HepG2 (cell line): ENCODE measurements around the gene ATP6V1C2. TPM values are rescaled to one million over a fixed set of nuclear protein-coding genes. Genes with fewer than 3 reads are reported as not detected.

ENCODE experiments used
- ATAC-seq: fragments of 200-7000 bp; cut with Tn5 transposase; 3 replicates; pipeline ENCODE4 v1.9.1; 2020; ENCODE audit warnings: mild to moderate bottlenecking, moderate library complexity
- BruUV-seq: library from RNA; stranded (reverse); fragments of 400-500 nt; replicated peaks from 2 replicates; lab custom pipeline; 2021; lab: Mats Ljungman, UMichigan
- CTCF ChIA-PET: fragments of 300-600 bp; formaldehyde crosslinking; extraction: SDS; loops from one replicate; lab custom pipeline; 2021; ENCODE audit warnings: low total read pairs, inconsistent platforms, low intra/inter-chr PET ratio; lab: Yijun Ruan, JAX
- POLR2A ChIA-PET: fragments of 350-600 bp; sonication (Branson Sonifier 250); formaldehyde crosslinking; loops from one replicate; lab custom pipeline; 2020; ENCODE audit warnings: antibody characterized with exemption, inconsistent platforms; lab: Yijun Ruan, JAX
- DNase-seq: peaks from one replicate; pipeline ENCODE4 v3.0.0-alpha.2; 2015; ENCODE audit warnings: low spot score
- FAIRE-seq: peaks from 3 replicates; lab custom pipeline; 2011; peaks lifted over from hg19 to GRCh38; lab: Jason Lieb, UNC
- H2AFZ ChIP-seq: one replicate; pipeline ENCODE4 v1.6.1; 2011; ENCODE audit warnings: low read length, inconsistent platforms
- H3K27ac ChIP-seq: fragments of 300-600 bp; 3 replicates; pipeline ENCODE4 v1.8.0; 2011; ENCODE audit warnings: mixed run types, mild to moderate bottlenecking, mixed read lengths, low read length, inconsistent platforms; ENCODE audit not compliant: insufficient read depth; ENCODE audit errors: extremely low read length
- H3K27me3 ChIP-seq, 2 experiments: fragments of 200-600 bp in 1 of 2; 2 replicates in 1 of 2; 3 replicates in 1 of 2; pipeline versions ENCODE4 v1.6.0 to v1.8.0; 2011; ENCODE audit warnings: low read length in 2 of 2, mild to moderate bottlenecking in 2 of 2, moderate library complexity in 2 of 2, inconsistent platforms in 1 of 2; ENCODE audit not compliant: insufficient read depth in 2 of 2, control insufficient read depth in 1 of 2
- H3K36me3 ChIP-seq, 2 experiments: fragments of 200-600 bp in 1 of 2; replicated peaks in 1 of 2; 2 replicates in 1 of 2; 3 replicates in 1 of 2; pipeline versions ENCODE4 v1.5.1 to v1.8.0; 2011; ENCODE audit warnings: low read length in 2 of 2, inconsistent platforms in 1 of 2; ENCODE audit not compliant: insufficient read depth in 2 of 2, control insufficient read depth in 1 of 2
- H3K4me1 ChIP-seq: 2 replicates; pipeline ENCODE4 v1.5.1; 2012; ENCODE audit warnings: low read length, inconsistent platforms; ENCODE audit not compliant: insufficient read depth
- H3K4me2 ChIP-seq: 2 replicates; pipeline ENCODE4 v1.6.0; 2011; ENCODE audit warnings: low read depth, low read length, inconsistent platforms
- H3K4me3 ChIP-seq, 3 experiments: fragments of 200-600 bp in 1 of 3; sonication (generic), shearing (Covaris generic) in 1 of 3; replicated peaks in 1 of 3; 2 replicates each; pipeline ENCODE4 v1.5.1; 2011 to 2016; ENCODE audit warnings: low read length in 3 of 3, inconsistent platforms in 2 of 3, low read depth in 2 of 3, mild to moderate bottlenecking in 2 of 3, control low read depth in 1 of 3, mixed read lengths in 1 of 3; ENCODE audit not compliant: insufficient read depth in 1 of 3
- H3K79me2 ChIP-seq: one replicate; pipeline ENCODE4 v1.6.1; 2011; ENCODE audit warnings: low read length, inconsistent platforms; ENCODE audit not compliant: insufficient read depth
- H3K9ac ChIP-seq: 2 replicates; pipeline ENCODE4 v1.6.0; 2011; ENCODE audit warnings: mild to moderate bottlenecking, low read depth, low read length, inconsistent platforms; ENCODE audit not compliant: insufficient read depth
- H3K9me3 ChIP-seq: 2 replicates; pipeline ENCODE4 v1.5.1; 2012; ENCODE audit warnings: mild to moderate bottlenecking, low read length
- H4K20me1 ChIP-seq: 2 replicates; pipeline ENCODE4 v1.6.0; 2011; ENCODE audit warnings: inconsistent platforms, mild to moderate bottlenecking, low read length, moderate library complexity; ENCODE audit not compliant: insufficient read depth
- BRF2 ChIP-seq: sonication (generic); formaldehyde crosslinking; IDR thresholded peaks from 2 replicates; pipeline ENCODE4 v1.8.1; 2022; ENCODE audit warnings: mild to moderate bottlenecking, missing genetic modification reagents
- FOXP4 ChIP-seq: sonication (generic); formaldehyde crosslinking; IDR thresholded peaks from 2 replicates; pipeline ENCODE4 v1.4.0; 2020; ENCODE audit warnings: missing genetic modification reagents
- GATA4 ChIP-seq: sonication (generic); IDR thresholded peaks from 2 replicates; pipeline ENCODE4 v1.6.1; 2016; ENCODE audit warnings: antibody characterized with exemption, low read depth, borderline replicate concordance
- HDAC6 ChIP-seq: fragments of 200-600 bp; sonication (generic); IDR thresholded peaks from 2 replicates; pipeline ENCODE4 v1.7.0; 2017; ENCODE audit warnings: mild to moderate bottlenecking, antibody characterized with exemption, low read length, low read depth
- RAD21 ChIP-seq: fragments of 450-650 bp; formaldehyde crosslinking; IDR thresholded peaks from 2 replicates; pipeline ENCODE4 v1.5.0; 2020; ENCODE audit warnings: mild to moderate bottlenecking
- ZNF20 ChIP-seq: sonication (generic); formaldehyde crosslinking; IDR thresholded peaks from 2 replicates; pipeline ENCODE4 v1.4.0; 2020; ENCODE audit warnings: mild to moderate bottlenecking, moderate library complexity, missing genetic modification reagents
- ZNF644 ChIP-seq: IDR thresholded peaks from 2 replicates; pipeline ENCODE4 v1.6.1; 2016; ENCODE audit warnings: low read depth
- WGBS: methylation state at CpG from one replicate; pipeline ENCODE4 v1.1.6; 2017; ENCODE audit warnings: low lambda C conversion rate; 5-methylcytosine and 5-hydroxymethylcytosine counted together
- in situ Hi-C: cut with HindIII; loops from 2 replicates; pipeline ENCODE4 v1.10.0; 2017; ENCODE audit warnings: low pct_unique_long_range_greater_than_20kb; ENCODE audit not compliant: extremely low pct_ligation_motif_present
- intact Hi-C: fragments of 100-400 bp; cut with micrococcal nuclease; formaldehyde crosslinking; loops from one replicate; pipeline ENCODE4 v1.10.0; 2022; ENCODE audit not compliant: unreplicated experiment
- polyA plus RNA-seq, 8 experiments: library from polyadenylated mRNA; depleted of rRNA in 3 of 8; stranded (reverse) in 7 of 8; unstranded in 1 of 8; fragments of >200 nt; fragmentation: Illumina TruSeq in 4 of 8; extraction: Trizol in 4 of 8; gene quantifications; 2 replicates each; pipeline versions ENCODE4 v1.2.1 to v1.2.3, GENCODE V29; 2011 to 2016; ENCODE audit warnings: low read depth in 4 of 8, missing spikeins in 1 of 8, mixed read lengths in 1 of 8; ENCODE audit not compliant: insufficient read depth in 1 of 8
- total RNA-seq, 5 experiments: library from RNA; depleted of rRNA; stranded (reverse); fragments of >200 nt; fragmentation: Illumina TruSeq; extraction: Trizol; gene quantifications; 2 replicates each; pipeline ENCODE4 v1.2.3, GENCODE V29; 2016; ENCODE audit warnings: low read depth in 1 of 5
- TF ChIP-seq, protein P1 (sequence below): sonication (generic); formaldehyde crosslinking; IDR thresholded peaks from 2 replicates; pipeline ENCODE4 v1.4.0; 2020; ENCODE audit warnings: missing genetic modification reagents

Gene ATP6V1C2
- total and polyA plus RNA-seq, 2 of the 13 experiments (the other 11 are each of a cell fraction or from before 2014, with no cell fraction given), result 0.04 to 0.29 TPM

GRCh38 chr2:10824191-10824590, 102.8 kb downstream of the ATP6V1C2 start:
- FAIRE-seq, result no peak
- Histone ChIP-seq H3K4me3 (no peak overlapping the region), H3K27ac (no peak overlapping the region), H3K79me2 (no peaks in the 10 kb centered on the region), H3K36me3 (no peaks in the 10 kb centered on the region), H3K9ac (no peak overlapping the region), H3K4me2 (no peak overlapping the region), H3K9me3 (no peaks in the 10 kb centered on the region), H3K4me1 (no peaks in the 10 kb centered on the region), H4K20me1 (no peaks in the 10 kb centered on the region), H3K27me3 (peaks cover 0 to 72% of the 10 kb centered on the region in 2 experiments; a peak in 4 of 5 replicates), H2AFZ (no peak overlapping the region)
- ATAC-seq, result no peak
- CTCF ChIA-PET, result no interaction called here
- WGBS, result 17% methylated on average over 2 of the region's 4 CpGs
- no TSS peak for BruUV-seq
- in situ Hi-C loops (no loop called here), intact Hi-C loops (no loop called here)
- POLR2A ChIA-PET, result no interaction called here
- TF ChIP-seq RAD21 (CRISPR knock-in tag), result no peak
- no peak for TF ChIP-seq ZNF20
- TF ChIP-seq BRF2 (CRISPR knock-in tag), result no peak
- no peak for TF ChIP-seq GATA4
- no peak for TF ChIP-seq ZNF644 (CRISPR knock-in tag)
- no peak for TF ChIP-seq FOXP4 (CRISPR knock-in tag)
- TF ChIP-seq HDAC6, result no peak
- TF ChIP-seq, protein P1, sequence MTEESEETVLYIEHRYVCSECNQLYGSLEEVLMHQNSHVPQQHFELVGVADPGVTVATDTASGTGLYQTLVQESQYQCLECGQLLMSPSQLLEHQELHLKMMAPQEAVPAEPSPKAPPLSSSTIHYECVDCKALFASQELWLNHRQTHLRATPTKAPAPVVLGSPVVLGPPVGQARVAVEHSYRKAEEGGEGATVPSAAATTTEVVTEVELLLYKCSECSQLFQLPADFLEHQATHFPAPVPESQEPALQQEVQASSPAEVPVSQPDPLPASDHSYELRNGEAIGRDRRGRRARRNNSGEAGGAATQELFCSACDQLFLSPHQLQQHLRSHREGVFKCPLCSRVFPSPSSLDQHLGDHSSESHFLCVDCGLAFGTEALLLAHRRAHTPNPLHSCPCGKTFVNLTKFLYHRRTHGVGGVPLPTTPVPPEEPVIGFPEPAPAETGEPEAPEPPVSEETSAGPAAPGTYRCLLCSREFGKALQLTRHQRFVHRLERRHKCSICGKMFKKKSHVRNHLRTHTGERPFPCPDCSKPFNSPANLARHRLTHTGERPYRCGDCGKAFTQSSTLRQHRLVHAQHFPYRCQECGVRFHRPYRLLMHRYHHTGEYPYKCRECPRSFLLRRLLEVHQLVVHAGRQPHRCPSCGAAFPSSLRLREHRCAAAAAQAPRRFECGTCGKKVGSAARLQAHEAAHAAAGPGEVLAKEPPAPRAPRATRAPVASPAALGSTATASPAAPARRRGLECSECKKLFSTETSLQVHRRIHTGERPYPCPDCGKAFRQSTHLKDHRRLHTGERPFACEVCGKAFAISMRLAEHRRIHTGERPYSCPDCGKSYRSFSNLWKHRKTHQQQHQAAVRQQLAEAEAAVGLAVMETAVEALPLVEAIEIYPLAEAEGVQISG (CRISPR knock-in tag), result no peak
- DNase-seq, result no peak
